MM.1S (cell line): ENCODE measurements around the gene DAB2IP.

Experiments used
- DNase-seq: peaks from one replicate; pipeline ENCODE4 v3.0.0-alpha.2; 2015
- H2AFZ ChIP-seq: fragments of 300-600 bp; sonication (generic); 2 replicates; pipeline ENCODE4 v1.6.0; 2016; ENCODE audit warnings: antibody characterized with exemption, low read length
- H3F3A ChIP-seq: fragments of 300-600 bp; sonication (generic); 2 replicates; pipeline ENCODE4 v1.6.1; 2016; ENCODE audit warnings: mild to moderate bottlenecking, antibody characterized with exemption, low read length, moderate library complexity, mixed read lengths; ENCODE audit not compliant: insufficient read depth
- H3K27ac ChIP-seq: fragments of 300-600 bp; sonication (generic); 2 replicates; pipeline ENCODE4 v1.5.1; 2016; ENCODE audit warnings: mild to moderate bottlenecking, low read length
- H3K27me3 ChIP-seq: fragments of 300-600 bp; sonication (generic); replicated peaks from 2 replicates; pipeline ENCODE4 v1.6.0; 2016; ENCODE audit warnings: low read length; ENCODE audit not compliant: insufficient read depth
- H3K36me3 ChIP-seq: fragments of 300-600 bp; sonication (generic); replicated peaks from 2 replicates; pipeline ENCODE4 v1.6.1; 2016; ENCODE audit warnings: mild to moderate bottlenecking, low read length, mixed read lengths; ENCODE audit not compliant: insufficient read depth
- H3K4me1 ChIP-seq: fragments of 300-600 bp; sonication (generic); 2 replicates; pipeline ENCODE4 v1.6.1; 2016; ENCODE audit warnings: low read length, mixed read lengths
- H3K4me2 ChIP-seq: fragments of 300-600 bp; sonication (generic); 2 replicates; pipeline ENCODE4 v1.6.0; 2016; ENCODE audit warnings: low read depth, low read length
- H3K4me3 ChIP-seq: fragments of 300-600 bp; sonication (generic); 2 replicates; pipeline ENCODE4 v1.5.1; 2016; ENCODE audit warnings: low read length, mixed read lengths
- H3K79me2 ChIP-seq: fragments of 300-600 bp; sonication (generic); 2 replicates; pipeline ENCODE4 v1.6.1; 2016; ENCODE audit warnings: mixed run types, low read length, mixed read lengths
- H3K9ac ChIP-seq: fragments of 300-600 bp; sonication (generic); 2 replicates; pipeline ENCODE4 v1.6.1; 2016; ENCODE audit warnings: low read length, mixed read lengths
- H3K9me2 ChIP-seq: fragments of 300-600 bp; sonication (generic); replicated peaks from 2 replicates; pipeline ENCODE4 v1.6.1; 2016; ENCODE audit warnings: mild to moderate bottlenecking, low read length, mixed read lengths; ENCODE audit not compliant: insufficient read depth
- H3K9me3 ChIP-seq: fragments of 300-600 bp; sonication (generic); replicated peaks from 2 replicates; pipeline ENCODE4 v1.6.1; 2016; ENCODE audit warnings: mild to moderate bottlenecking, low read length, mixed read lengths; ENCODE audit not compliant: insufficient read depth
- H4K20me1 ChIP-seq: fragments of 300-600 bp; sonication (generic); 2 replicates; pipeline ENCODE4 v1.6.1; 2016; ENCODE audit warnings: mild to moderate bottlenecking, low read length, moderate library complexity, mixed read lengths; ENCODE audit not compliant: insufficient read depth
- EZH2 ChIP-seq: fragments of 300-600 bp; sonication (generic); optimal IDR thresholded peaks from 2 replicates; pipeline ENCODE3; 2017; ENCODE audit warnings: low read depth, mild to moderate bottlenecking, antibody characterized with exemption, low read length, mixed read lengths
- EZH2phosphoT487 ChIP-seq: fragments of 300-600 bp; sonication (generic); IDR thresholded peaks from 2 replicates; pipeline ENCODE4 v1.6.1; 2018; ENCODE audit warnings: antibody characterized with exemption, low read length
- TF ChIP-seq, protein P1 (sequence below): fragments of 300-600 bp; sonication (generic); IDR thresholded peaks from 2 replicates; pipeline ENCODE4 v1.5.1; 2016; ENCODE audit warnings: antibody characterized with exemption, low read length, mixed read lengths

The DAB2IP gene

GRCh38 chr9:121721770-121722169, 70.3 kb downstream of the DAB2IP start:
- Histone ChIP-seq H3F3A (no peaks in the 10 kb centered on the region), H3K9me3 (no peaks in the 10 kb centered on the region), H3K9me2 (no peaks in the 10 kb centered on the region), H3K9ac (no peak overlapping the region), H3K4me2 (no peak overlapping the region), H3K27ac (no peak overlapping the region), H3K4me1 (no peaks in the 10 kb centered on the region), H3K4me3 (no peak overlapping the region), H3K36me3 (no peaks in the 10 kb centered on the region), H3K27me3 (no peaks in the 10 kb centered on the region), H3K79me2 (no peaks in the 10 kb centered on the region), H4K20me1 (no peaks in the 10 kb centered on the region), H2AFZ (no peak overlapping the region)
- no peak for DNase-seq
- TF ChIP-seq EZH2 (no peak), EZH2phosphoT487 (no peak)
- TF ChIP-seq, protein P1, sequence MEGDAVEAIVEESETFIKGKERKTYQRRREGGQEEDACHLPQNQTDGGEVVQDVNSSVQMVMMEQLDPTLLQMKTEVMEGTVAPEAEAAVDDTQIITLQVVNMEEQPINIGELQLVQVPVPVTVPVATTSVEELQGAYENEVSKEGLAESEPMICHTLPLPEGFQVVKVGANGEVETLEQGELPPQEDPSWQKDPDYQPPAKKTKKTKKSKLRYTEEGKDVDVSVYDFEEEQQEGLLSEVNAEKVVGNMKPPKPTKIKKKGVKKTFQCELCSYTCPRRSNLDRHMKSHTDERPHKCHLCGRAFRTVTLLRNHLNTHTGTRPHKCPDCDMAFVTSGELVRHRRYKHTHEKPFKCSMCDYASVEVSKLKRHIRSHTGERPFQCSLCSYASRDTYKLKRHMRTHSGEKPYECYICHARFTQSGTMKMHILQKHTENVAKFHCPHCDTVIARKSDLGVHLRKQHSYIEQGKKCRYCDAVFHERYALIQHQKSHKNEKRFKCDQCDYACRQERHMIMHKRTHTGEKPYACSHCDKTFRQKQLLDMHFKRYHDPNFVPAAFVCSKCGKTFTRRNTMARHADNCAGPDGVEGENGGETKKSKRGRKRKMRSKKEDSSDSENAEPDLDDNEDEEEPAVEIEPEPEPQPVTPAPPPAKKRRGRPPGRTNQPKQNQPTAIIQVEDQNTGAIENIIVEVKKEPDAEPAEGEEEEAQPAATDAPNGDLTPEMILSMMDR = no peak

- Histone ChIP-seq H3K4me1 (no peaks in the 10 kb centered on the region), H3K36me3 (no peaks in the 10 kb centered on the region), H3K9me3 (no peaks in the 10 kb centered on the region), H3K79me2 (no peaks in the 10 kb centered on the region), H3K4me3 (no peak overlapping the region), H2AFZ (no peak overlapping the region), H3K9me2 (no peaks in the 10 kb centered on the region), H4K20me1 (no peaks in the 10 kb centered on the region), H3K9ac (no peak overlapping the region), H3K27ac (no peak overlapping the region), H3K4me2 (no peak overlapping the region), H3F3A (no peaks in the 10 kb centered on the region), H3K27me3 (no peaks in the 10 kb centered on the region)
- no peak for TF ChIP-seq EZH2
- TF ChIP-seq, protein P1 = no peak
- TF ChIP-seq EZH2phosphoT487 = no peak
- DNase-seq = no peak
Measured at GRCh38 chr9:121725008-121725775, 73.8 kb downstream of the DAB2IP start.

DNA sequence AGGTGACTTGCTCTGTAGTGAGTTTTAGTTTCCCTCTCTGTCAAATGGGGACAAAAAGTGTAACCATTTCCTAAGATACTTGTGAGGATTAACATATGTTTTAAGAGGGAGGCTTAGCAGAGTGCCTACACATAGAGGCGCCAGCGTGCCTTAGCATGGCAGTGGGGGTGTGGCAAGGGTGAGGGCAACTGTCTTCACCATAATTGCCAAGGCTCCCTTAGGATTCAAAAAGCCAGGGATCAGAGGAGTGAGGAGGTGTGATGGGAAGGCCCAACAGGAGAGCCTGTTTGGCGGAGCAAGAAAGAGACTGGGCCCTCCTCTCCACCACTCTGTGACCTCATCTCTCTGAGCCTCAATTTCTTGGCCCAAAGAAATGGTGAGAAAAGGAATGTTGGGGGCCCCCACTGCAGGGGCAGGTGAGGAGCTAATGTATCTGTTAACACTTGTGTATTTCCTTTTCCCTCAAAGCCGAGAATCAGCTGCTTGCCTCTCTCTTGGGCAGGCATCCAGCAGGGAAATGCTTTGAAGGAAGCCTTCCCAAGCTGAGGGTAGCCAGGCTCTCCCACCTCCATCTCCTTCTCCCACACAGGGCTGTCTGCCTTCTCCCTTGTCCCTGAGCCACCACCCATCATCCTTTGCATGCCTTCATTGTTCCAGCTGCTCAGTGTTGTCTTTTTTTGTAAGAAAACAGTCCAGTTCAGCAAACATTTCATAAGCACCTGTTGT, 76.0 kb downstream of the DAB2IP start:
- TF ChIP-seq, protein P1 = no peak
- no peak for TF ChIP-seq EZH2phosphoT487
- no peak for TF ChIP-seq EZH2
- Histone ChIP-seq H3K4me2 (no peak overlapping the region), H3K36me3 (no peaks in the 10 kb centered on the region), H2AFZ (no peak overlapping the region), H3K27me3 (no peaks in the 10 kb centered on the region), H4K20me1 (no peaks in the 10 kb centered on the region), H3K4me1 (peaks cover 1% of the 10 kb centered on the region; the same call in 1 of the 2 replicates), H3F3A (no peaks in the 10 kb centered on the region), H3K9me3 (no peaks in the 10 kb centered on the region), H3K9me2 (no peaks in the 10 kb centered on the region), H3K4me3 (no peak overlapping the region), H3K9ac (no peak overlapping the region), H3K79me2 (no peaks in the 10 kb centered on the region), H3K27ac (no peak overlapping the region)
- DNase-seq = no peak
